ENCODE data around the gene RNU1-4. TPM values are rescaled to one million over a fixed set of nuclear protein-coding genes. Genes with fewer than 3 reads are reported as not detected.
A peak's percentile ranks its signal among the peaks of the same experiment; 100 is the strongest.
"Not testable (repeated sequence)": the region's sequence is repeated elsewhere in the genome, so short reads cannot be mapped to it uniquely, and the experiment has no call there.

The RNU1-4 gene
- total RNA-seq, 2 donors from 2014 or later: under 0.01 to 15,479 TPM

DNA sequence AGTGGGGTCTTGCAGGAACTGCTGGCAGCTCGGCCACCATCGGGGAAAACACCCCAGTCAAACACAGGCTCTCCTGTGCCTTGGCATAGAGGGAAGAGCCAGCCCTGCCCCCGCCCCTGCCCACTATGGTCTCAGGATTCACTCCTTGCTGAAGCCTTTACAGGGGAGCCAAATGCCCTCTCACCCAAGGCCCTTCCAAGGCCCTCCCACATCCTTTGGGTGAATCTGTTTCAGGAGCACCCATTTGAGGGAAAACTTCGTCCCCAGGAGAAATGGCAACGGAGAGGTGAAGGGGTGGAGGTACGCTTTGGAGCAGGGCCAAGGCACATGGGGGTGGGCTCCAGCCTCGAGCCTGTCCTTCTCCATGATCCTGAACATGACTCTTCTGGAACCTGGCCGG is 35.9 kb downstream of the RNU1-4 start:
- peaks cover 11% of the 10 kb centered on the region for H3K4me1 ChIP-seq
- 78% methylated on average over 4 of the region's 8 CpGs; no CpG with 5 or more reads in 1 of the 2 donors for WGBS, 2 donors
- H3K4me3 ChIP-seq; DNase-seq; H3K27me3 ChIP-seq; H3K27ac ChIP-seq; intact Hi-C loops (cut with DNase I); H3K36me3 ChIP-seq (replicated peaks in 1 of 2; ENCODE audit: insufficient read depth in 1 of 2, low read depth in 2 of 2); H3K9me3 ChIP-seq; ATAC-seq: not testable (repeated sequence)

GRCh38 chr1:16776835-16777234 is 36.5 kb downstream of the RNU1-4 start:
- 75 to 81% methylated on average over 5 of the region's 5 CpGs for WGBS, 2 donors

GRCh38 chr1:16777821-16778220 is 37.5 kb downstream of the RNU1-4 start:
- intact Hi-C loops (cut with DNase I); H3K36me3 ChIP-seq (replicated peaks in 1 of 2; ENCODE audit: insufficient read depth in 1 of 2, low read depth in 2 of 2); H3K4me3 ChIP-seq; H3K27me3 ChIP-seq; DNase-seq; ATAC-seq; H3K27ac ChIP-seq; H3K9me3 ChIP-seq: not testable (repeated sequence)
- H3K4me1 ChIP-seq: peaks cover 16% of the 10 kb centered on the region
- WGBS, 2 donors: 89 to 90% methylated on average over 4 of the region's 4 CpGs

More at GRCh38 chr1:16776835-16777234, 36.5 kb downstream of the RNU1-4 start:
- peaks cover 17% of the 10 kb centered on the region for H3K4me1 ChIP-seq
- intact Hi-C loops (cut with DNase I); H3K9me3 ChIP-seq; H3K4me3 ChIP-seq; H3K27me3 ChIP-seq; H3K27ac ChIP-seq; DNase-seq; H3K36me3 ChIP-seq (replicated peaks in 1 of 2; ENCODE audit: insufficient read depth in 1 of 2, low read depth in 2 of 2); ATAC-seq: not testable (repeated sequence)

GRCh38 chr1:16779525-16779924 is 39.2 kb downstream of the RNU1-4 start:
- DNase-seq; H3K27me3 ChIP-seq; H3K4me3 ChIP-seq; H3K27ac ChIP-seq; ATAC-seq; H3K36me3 ChIP-seq (replicated peaks in 1 of 2; ENCODE audit: insufficient read depth in 1 of 2, low read depth in 2 of 2); intact Hi-C loops (cut with DNase I); H3K9me3 ChIP-seq: not testable (repeated sequence)
- peaks cover 16% of the 10 kb centered on the region for H3K4me1 ChIP-seq
- WGBS, 2 donors: 85 to 96% methylated on average over 5 of the region's 5 CpGs

GRCh38 chr1:16781033-16781432 is 40.7 kb downstream of the RNU1-4 start:
- H3K36me3 ChIP-seq (replicated peaks in 1 of 2; ENCODE audit: insufficient read depth in 1 of 2, low read depth in 2 of 2); H3K27me3 ChIP-seq; H3K4me3 ChIP-seq; H3K9me3 ChIP-seq; intact Hi-C loops (cut with DNase I); DNase-seq: not testable (repeated sequence)
- Histone ChIP-seq H3K27ac (peak overlapping the region in 2 of 4 donors; percentile 50 to 68), H3K4me1 (peaks cover 16% of the 10 kb centered on the region)
- peak; percentile 79 for ATAC-seq
- WGBS, 2 donors: no CpG with 5 or more reads among the region's 2 CpGs

DNA sequence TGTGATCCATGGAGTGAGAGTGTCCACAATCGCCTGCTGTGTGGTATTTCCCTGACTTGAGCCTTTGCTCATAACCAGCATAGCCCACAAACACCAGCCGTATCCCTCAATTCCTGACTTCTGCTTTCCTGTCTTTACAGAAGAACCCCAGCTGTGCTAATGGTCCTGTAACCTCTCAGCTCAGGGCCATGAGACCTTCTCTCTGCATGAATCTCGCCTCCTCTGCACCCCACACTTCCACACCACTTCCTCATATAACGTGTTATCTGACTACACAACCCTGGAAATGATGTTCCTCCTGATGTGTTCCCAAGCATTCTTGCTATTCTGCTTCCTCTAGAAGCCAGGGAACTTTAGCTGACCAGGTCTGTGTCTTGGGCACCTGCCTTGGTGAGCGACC is 41.3 kb downstream of the RNU1-4 start:
- DNase-seq; intact Hi-C loops (cut with DNase I); H3K36me3 ChIP-seq (replicated peaks in 1 of 2; ENCODE audit: insufficient read depth in 1 of 2, low read depth in 2 of 2); H3K4me3 ChIP-seq; H3K27me3 ChIP-seq; H3K9me3 ChIP-seq: not testable (repeated sequence)
- Histone ChIP-seq H3K27ac (peak overlapping the region in 3 of 4 donors; percentile 34 to 62 (median 50)), H3K4me1 (peaks cover 21% of the 10 kb centered on the region)
- WGBS, 2 donors: 72 to 80% methylated on average over 4 to 5 of the region's 5 CpGs
- peak; percentile 4 for ATAC-seq

DNA sequence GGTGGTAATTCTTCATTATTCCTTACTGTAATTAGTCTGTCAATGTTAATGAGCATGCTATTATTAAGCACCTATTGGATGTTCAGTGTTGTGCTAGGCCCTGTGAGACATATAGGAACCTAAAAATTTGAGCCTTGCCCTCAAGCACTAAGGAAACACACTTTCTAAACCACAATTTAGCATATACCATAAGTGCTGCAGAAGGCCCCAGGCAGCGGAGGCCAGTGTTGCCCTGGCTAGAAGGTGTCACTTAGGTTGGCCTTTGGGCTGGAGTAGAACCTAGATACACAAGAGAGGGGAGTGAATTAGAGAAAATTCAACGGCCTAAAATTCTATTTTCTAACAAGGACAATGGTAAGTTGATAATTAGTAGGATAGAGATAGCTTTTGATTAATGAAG is 44.6 kb downstream of the RNU1-4 start:
- DNase-seq; intact Hi-C loops (cut with DNase I); ATAC-seq; H3K27me3 ChIP-seq; H3K4me3 ChIP-seq; H3K27ac ChIP-seq; H3K36me3 ChIP-seq (replicated peaks in 1 of 2; ENCODE audit: insufficient read depth in 1 of 2, low read depth in 2 of 2); H3K9me3 ChIP-seq: not testable (repeated sequence)
- peaks cover 22% of the 10 kb centered on the region for H3K4me1 ChIP-seq
- WGBS, 2 donors: no CpG with 5 or more reads among the region's 2 CpGs

DNA sequence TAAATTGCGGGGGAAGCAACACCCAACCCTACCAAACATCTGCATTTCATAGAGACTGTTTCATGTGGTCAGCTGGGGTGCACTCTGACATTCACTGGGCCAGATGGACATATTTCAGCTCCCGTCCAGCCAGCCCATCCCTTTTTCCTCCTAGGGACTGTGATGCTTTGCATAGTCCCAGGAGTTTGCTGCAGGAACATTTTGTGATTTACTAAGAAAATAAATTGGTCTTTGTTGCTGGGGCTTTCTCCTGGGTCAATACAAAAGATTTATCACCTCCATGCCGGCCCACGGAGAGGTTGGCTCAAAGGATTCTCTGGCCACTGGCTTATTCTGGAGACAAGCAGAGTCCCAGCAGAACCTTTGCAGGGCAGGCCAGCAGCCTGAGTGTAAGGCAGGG is 46.0 kb downstream of the RNU1-4 start:
- DNase-seq; H3K4me3 ChIP-seq; H3K27ac ChIP-seq; H3K27me3 ChIP-seq; H3K9me3 ChIP-seq; intact Hi-C loops (cut with DNase I); H3K36me3 ChIP-seq (replicated peaks in 1 of 2; ENCODE audit: insufficient read depth in 1 of 2, low read depth in 2 of 2); ATAC-seq: not testable (repeated sequence)
- H3K4me1 ChIP-seq: peaks cover 15% of the 10 kb centered on the region
- 45 to 65% methylated on average over 4 of the region's 4 CpGs for WGBS, 2 donors

DNA sequence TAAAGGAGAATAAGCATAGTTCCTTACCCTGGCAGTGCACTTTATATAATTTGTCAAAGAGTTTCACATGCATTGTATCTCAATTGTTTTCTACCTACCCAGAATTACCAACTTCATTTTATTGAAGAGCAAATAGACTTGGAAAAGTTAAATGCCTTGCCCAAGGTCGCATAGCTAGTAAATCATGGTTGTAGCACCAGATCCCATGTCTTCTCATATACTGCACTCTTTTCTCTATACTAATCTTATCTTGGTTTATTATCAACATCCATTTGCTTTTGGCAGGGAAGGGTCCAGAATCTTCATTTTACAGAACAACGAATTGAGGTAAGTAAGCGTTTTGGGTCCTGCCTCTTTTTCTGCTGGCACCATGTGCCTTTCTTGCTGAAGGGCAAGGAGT is 46.9 kb downstream of the RNU1-4 start:
- H3K4me1 ChIP-seq; intact Hi-C loops (cut with DNase I); H3K9me3 ChIP-seq; DNase-seq; ATAC-seq; H3K27ac ChIP-seq; H3K27me3 ChIP-seq; H3K36me3 ChIP-seq (replicated peaks in 1 of 2; ENCODE audit: insufficient read depth in 1 of 2, low read depth in 2 of 2); H3K4me3 ChIP-seq: not testable (repeated sequence)
- 49 to 56% methylated on average over 2 to 3 of the region's 3 CpGs for WGBS, 2 donors

GRCh38 chr1:16787711-16788110 is 47.4 kb downstream of the RNU1-4 start:
- H3K4me3 ChIP-seq; H3K9me3 ChIP-seq; DNase-seq; H3K36me3 ChIP-seq (replicated peaks in 1 of 2; ENCODE audit: insufficient read depth in 1 of 2, low read depth in 2 of 2); H3K27ac ChIP-seq; ATAC-seq; H3K4me1 ChIP-seq; H3K27me3 ChIP-seq; intact Hi-C loops (cut with DNase I): not testable (repeated sequence)
- 44 to 60% methylated on average over 3 of the region's 5 CpGs for WGBS, 2 donors

Measured in body of pancreas (tissue), 4 donors.